ENCODE results near the gene SHANK1.

Gene SHANK1

GRCh38 chr19:50660088-50660366 lies 59.6 kb downstream of the SHANK1 start:
- H3K27ac ChIP-seq (ENCODE audit: low read depth, low read length, poor library complexity, severe bottlenecking), result no peak overlapping the region
- TF ChIP-seq, protein P1, sequence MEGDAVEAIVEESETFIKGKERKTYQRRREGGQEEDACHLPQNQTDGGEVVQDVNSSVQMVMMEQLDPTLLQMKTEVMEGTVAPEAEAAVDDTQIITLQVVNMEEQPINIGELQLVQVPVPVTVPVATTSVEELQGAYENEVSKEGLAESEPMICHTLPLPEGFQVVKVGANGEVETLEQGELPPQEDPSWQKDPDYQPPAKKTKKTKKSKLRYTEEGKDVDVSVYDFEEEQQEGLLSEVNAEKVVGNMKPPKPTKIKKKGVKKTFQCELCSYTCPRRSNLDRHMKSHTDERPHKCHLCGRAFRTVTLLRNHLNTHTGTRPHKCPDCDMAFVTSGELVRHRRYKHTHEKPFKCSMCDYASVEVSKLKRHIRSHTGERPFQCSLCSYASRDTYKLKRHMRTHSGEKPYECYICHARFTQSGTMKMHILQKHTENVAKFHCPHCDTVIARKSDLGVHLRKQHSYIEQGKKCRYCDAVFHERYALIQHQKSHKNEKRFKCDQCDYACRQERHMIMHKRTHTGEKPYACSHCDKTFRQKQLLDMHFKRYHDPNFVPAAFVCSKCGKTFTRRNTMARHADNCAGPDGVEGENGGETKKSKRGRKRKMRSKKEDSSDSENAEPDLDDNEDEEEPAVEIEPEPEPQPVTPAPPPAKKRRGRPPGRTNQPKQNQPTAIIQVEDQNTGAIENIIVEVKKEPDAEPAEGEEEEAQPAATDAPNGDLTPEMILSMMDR (IDR thresholded peaks at IDR 0.05; ENCODE audit: low read length), result no peak
- TF ChIP-seq EZH2 (IDR thresholded peaks at IDR 0.05; ENCODE audit: borderline replicate concordance, low read length), result no peak
- H2AFZ ChIP-seq (ENCODE audit: low read length), result no peak overlapping the region
- no peak overlapping the region for H3K4me3 ChIP-seq (ENCODE audit: low read depth, low read length, poor library complexity, severe bottlenecking)
- H3K36me3 ChIP-seq (ENCODE audit: insufficient read depth, low read length), result no peaks in the 10 kb centered on the region; the same call in 1 of the 2 replicates
- H4K20me1 ChIP-seq (ENCODE audit: insufficient read depth, low read length), result no peaks in the 10 kb centered on the region
- H3K4me1 ChIP-seq (ENCODE audit: insufficient read depth, low read length, severe bottlenecking), result no peaks in the 10 kb centered on the region
- H3K4me2 ChIP-seq (ENCODE audit: low read length), result no peak overlapping the region
- H3K9me3 ChIP-seq (ENCODE audit: low read length), result peaks cover 5% of the 10 kb centered on the region; the same call in 1 of the 2 replicates
- no peak overlapping the region for H3K9ac ChIP-seq (ENCODE audit: low read length)
- H3K9me2 ChIP-seq (ENCODE audit: low read depth, low read length), result no peaks in the 10 kb centered on the region
- no peaks in the 10 kb centered on the region for H3F3A ChIP-seq (ENCODE audit: insufficient read depth, low read length)
- 0 out of 2 replicates have a peak, but pooled peaks cover 3% of the 10 kb centered on the region for H3K27me3 ChIP-seq (ENCODE audit: insufficient read depth, low read length)
- no peaks in the 10 kb centered on the region for H3K79me2 ChIP-seq (ENCODE audit: insufficient read depth, low read length)

GRCh38 chr19:50659318-50660087 lies 60.1 kb downstream of the SHANK1 start:
- Histone ChIP-seq H3K4me3 (ENCODE audit: low read depth, low read length, poor library complexity, severe bottlenecking) (no peak overlapping the region), H3K4me1 (ENCODE audit: insufficient read depth, low read length, severe bottlenecking) (no peaks in the 10 kb centered on the region), H3K9me2 (ENCODE audit: low read depth, low read length) (no peaks in the 10 kb centered on the region), H3K36me3 (ENCODE audit: insufficient read depth, low read length) (no peaks in the 10 kb centered on the region; the same call in 1 of the 2 replicates), H3K9ac (ENCODE audit: low read length) (no peak overlapping the region), H3K27me3 (ENCODE audit: insufficient read depth, low read length) (0 out of 2 replicates have a peak, but pooled peaks cover 3% of the 10 kb centered on the region), H3K79me2 (ENCODE audit: insufficient read depth, low read length) (no peaks in the 10 kb centered on the region), H3K9me3 (ENCODE audit: low read length) (peaks cover 5% of the 10 kb centered on the region; the same call in 1 of the 2 replicates), H3K27ac (ENCODE audit: low read depth, low read length, poor library complexity, severe bottlenecking) (no peak overlapping the region), H3K4me2 (ENCODE audit: low read length) (no peak overlapping the region), H3F3A (ENCODE audit: insufficient read depth, low read length) (no peaks in the 10 kb centered on the region), H4K20me1 (ENCODE audit: insufficient read depth, low read length) (no peaks in the 10 kb centered on the region), H2AFZ (ENCODE audit: low read length) (no peak overlapping the region)
- TF ChIP-seq, protein P1 (IDR thresholded peaks at IDR 0.05; ENCODE audit: low read length), result no peak
- no peak for TF ChIP-seq EZH2 (IDR thresholded peaks at IDR 0.05; ENCODE audit: borderline replicate concordance, low read length)

- H3K4me1 ChIP-seq (ENCODE audit: insufficient read depth, low read length, severe bottlenecking), result no peaks in the 10 kb centered on the region
- H3K9me2 ChIP-seq (ENCODE audit: low read depth, low read length), result no peaks in the 10 kb centered on the region
- no peak overlapping the region for H3K4me2 ChIP-seq (ENCODE audit: low read length)
- H3K9ac ChIP-seq (ENCODE audit: low read length), result no peak overlapping the region
- H3K9me3 ChIP-seq (ENCODE audit: low read length), result no peaks in the 10 kb centered on the region
- no peaks in the 10 kb centered on the region for H3F3A ChIP-seq (ENCODE audit: insufficient read depth, low read length)
- H4K20me1 ChIP-seq (ENCODE audit: insufficient read depth, low read length), result no peaks in the 10 kb centered on the region
- no peak overlapping the region for H3K27ac ChIP-seq (ENCODE audit: low read depth, low read length, poor library complexity, severe bottlenecking)
- no peaks in the 10 kb centered on the region for H3K79me2 ChIP-seq (ENCODE audit: insufficient read depth, low read length)
- TF ChIP-seq, protein P1 (IDR thresholded peaks at IDR 0.05; ENCODE audit: low read length), result no peak
- no peak for TF ChIP-seq EZH2 (IDR thresholded peaks at IDR 0.05; ENCODE audit: borderline replicate concordance, low read length)
- H3K36me3 ChIP-seq (ENCODE audit: insufficient read depth, low read length), result no peaks in the 10 kb centered on the region
- H2AFZ ChIP-seq (ENCODE audit: low read length), result no peak overlapping the region
- no peak overlapping the region for H3K4me3 ChIP-seq (ENCODE audit: low read depth, low read length, poor library complexity, severe bottlenecking)
- H3K27me3 ChIP-seq (ENCODE audit: insufficient read depth, low read length), result 0 out of 2 replicates have a peak, but pooled peaks cover 3% of the 10 kb centered on the region
These were observed 60.9 kb downstream of the SHANK1 start for GRCh38 chr19:50658441-50659317.

All from OCI-LY1 (cell line).